K562 (cell line): ENCODE measurements around the gene RET. TPM values are rescaled to one million over a fixed set of nuclear protein-coding genes. Genes with fewer than 3 reads are reported as not detected.

Experiments
- ATAC-seq: fragments of 200-7000 bp; cut with Tn5 transposase; 3 replicates; pipeline ENCODE4 v1.9.1; 2020; ENCODE audit warnings: moderate library complexity
- BruUV-seq: library from RNA; stranded (reverse); fragments of 400-500 nt; replicated peaks from 2 replicates; lab custom pipeline; 2021; lab: Mats Ljungman, UMichigan
- CTCF ChIA-PET: fragments of 300-600 bp; formaldehyde crosslinking; extraction: SDS; loops from one replicate; lab custom pipeline; 2021; ENCODE audit warnings: low intra/inter-chr PET ratio; lab: Yijun Ruan, JAX
- POLR2A ChIA-PET: fragments of 300-600, 350-650 bp; sonication (Branson Sonifier 250); formaldehyde crosslinking; extraction: SDS; loops from one replicate; lab custom pipeline; 2021; ENCODE audit warnings: antibody characterized with exemption, inconsistent platforms; lab: Yijun Ruan, JAX
- DNase-seq, 4 experiments: peaks; one replicate each; pipeline versions ENCODE4 v3.0.0 to v3.0.0-alpha.2; 2011 to 2018; ENCODE audit warnings: low spot score in 3 of 4, mixed read lengths in 3 of 4; ENCODE audit errors: extremely low read depth in 1 of 4
- FAIRE-seq: peaks from 2 replicates; lab custom pipeline; 2011; peaks lifted over from hg19 to GRCh38; lab: Jason Lieb, UNC
- H2AFZ ChIP-seq: 2 replicates; pipeline ENCODE4 v1.6.0; 2011; ENCODE audit warnings: low read depth, low read length, control low read depth, inconsistent platforms
- H3K27ac ChIP-seq: fragments of 200-600 bp; 3 replicates; pipeline ENCODE4 v1.8.0; 2011; ENCODE audit warnings: low read depth, mild to moderate bottlenecking, control low read depth, inconsistent platforms, low read length, moderate library complexity, mixed read lengths; ENCODE audit errors: extremely low read depth
- H3K27me3 ChIP-seq, 2 experiments: fragments of 300-600 bp in 1 of 2; 2 replicates in 1 of 2; 3 replicates in 1 of 2; pipeline versions ENCODE4 v1.6.0 to v1.8.0; 2011; ENCODE audit warnings: inconsistent platforms in 2 of 2, low read length in 2 of 2, mild to moderate bottlenecking in 1 of 2, mixed read lengths in 1 of 2, moderate library complexity in 1 of 2; ENCODE audit not compliant: control insufficient read depth in 2 of 2, insufficient read depth in 2 of 2
- H3K36me3 ChIP-seq: fragments of 300-600 bp; 3 replicates; pipeline ENCODE4 v1.8.0; 2011; ENCODE audit warnings: mild to moderate bottlenecking, low read length, inconsistent platforms; ENCODE audit not compliant: control insufficient read depth, insufficient read depth
- H3K4me1 ChIP-seq, 2 experiments: fragments of 200-600 bp in 1 of 2; replicated peaks in 1 of 2; 2 replicates in 1 of 2; 3 replicates in 1 of 2; pipeline versions ENCODE4 v1.5.1 to v1.8.0; 2011; ENCODE audit warnings: inconsistent platforms in 2 of 2, low read length in 2 of 2, mild to moderate bottlenecking in 1 of 2, mixed read lengths in 1 of 2, moderate library complexity in 1 of 2; ENCODE audit not compliant: control insufficient read depth in 2 of 2, insufficient read depth in 2 of 2
- H3K4me2 ChIP-seq: 2 replicates; pipeline ENCODE4 v1.6.1; 2011; ENCODE audit warnings: low read length, control low read depth, inconsistent platforms, mixed read lengths; ENCODE audit not compliant: insufficient read depth
- H3K4me3 ChIP-seq: fragments of 200-600 bp; sonication (generic), shearing (Covaris generic); 2 replicates; pipeline ENCODE4 v1.5.1; 2016; ENCODE audit warnings: control low read depth, inconsistent platforms
- H3K79me2 ChIP-seq: fragments of 200-600 bp; 3 replicates; pipeline ENCODE4 v1.8.0; 2011; ENCODE audit warnings: low read length, inconsistent platforms; ENCODE audit not compliant: control insufficient read depth, insufficient read depth
- H3K9ac ChIP-seq, 2 experiments: 2 replicates each; pipeline versions ENCODE4 v1.6.0 to v1.6.1; 2011; ENCODE audit warnings: low read depth in 2 of 2, low read length in 2 of 2, control low read depth in 1 of 2, inconsistent platforms in 1 of 2, mild to moderate bottlenecking in 1 of 2, mixed read lengths in 1 of 2; ENCODE audit not compliant: insufficient read depth in 1 of 2
- H3K9me1 ChIP-seq: one replicate; pipeline ENCODE4 v1.6.0; 2011; ENCODE audit warnings: inconsistent platforms, mild to moderate bottlenecking, low read length, moderate library complexity; ENCODE audit not compliant: control insufficient read depth, insufficient read depth
- H3K9me3 ChIP-seq: replicated peaks from 2 replicates; pipeline ENCODE4 v1.5.1; 2011; ENCODE audit warnings: low read depth, low read length, inconsistent platforms; ENCODE audit not compliant: control insufficient read depth, insufficient read depth
- H4K20me1 ChIP-seq: replicated peaks from 2 replicates; pipeline ENCODE4 v1.6.1; 2011; ENCODE audit warnings: low read length, inconsistent platforms, mixed read lengths; ENCODE audit not compliant: control insufficient read depth, insufficient read depth
- BRCA1 ChIP-seq, 2 experiments: fragments of 450-650 bp in 1 of 2; sonication (generic) in 1 of 2; formaldehyde crosslinking in 1 of 2; IDR thresholded peaks; 2 replicates each; pipeline versions ENCODE4 v1.5.0 to v1.6.1; 2017 to 2020; ENCODE audit warnings: mild to moderate bottlenecking in 1 of 2, missing genetic modification reagents in 1 of 2
- CBX3 ChIP-seq, 2 experiments: IDR thresholded peaks; 1 replicate in 1 of 2; 2 replicates in 1 of 2; pipeline ENCODE4 v1.6.1; 2012; ENCODE audit warnings: inconsistent platforms in 2 of 2, low read length in 2 of 2, borderline replicate concordance in 1 of 2, control low read depth in 1 of 2
- CEBPB ChIP-seq: fragments of 450-650 bp; IDR thresholded peaks from 2 replicates; pipeline ENCODE4 v1.6.1; 2016; ENCODE audit warnings: missing genetic modification characterization, missing compliant biosample characterization
- CHD4 ChIP-seq: fragments of 200-600 bp; sonication (generic); IDR thresholded peaks from 3 replicates; pipeline ENCODE4 v1.6.1; 2012; ENCODE audit warnings: low read depth, mild to moderate bottlenecking, mixed read lengths, low read length, inconsistent platforms; ENCODE audit not compliant: insufficient read depth, insufficient replicate concordance, poor library complexity, severe bottlenecking
- FOXA3 ChIP-seq, 2 experiments: fragments of 450-650 bp in 1 of 2; sonication (generic) in 1 of 2; formaldehyde crosslinking; IDR thresholded peaks in 1 of 2; conservative IDR thresholded peaks in 1 of 2; 2 replicates each; pipeline versions ENCODE4 v1.4.0 to v1.8.0; 2020 to 2022; ENCODE audit warnings: mild to moderate bottlenecking in 2 of 2, missing genetic modification reagents in 1 of 2
- MEF2A ChIP-seq: IDR thresholded peaks from 2 replicates; pipeline ENCODE4 v1.6.1; 2011; ENCODE audit warnings: low read depth, mild to moderate bottlenecking, low read length, moderate library complexity; ENCODE audit not compliant: control insufficient read depth
- POLR2B ChIP-seq: fragments of 450-650 bp; IDR thresholded peaks from 2 replicates; pipeline ENCODE4 v1.6.1; 2018; ENCODE audit warnings: low read depth; ENCODE audit not compliant: partially characterized antibody
- RBBP5 ChIP-seq: fragments of 200-600 bp; sonication (generic); IDR thresholded peaks from 2 replicates; pipeline ENCODE4 v1.6.1; 2012; ENCODE audit warnings: borderline replicate concordance, mild to moderate bottlenecking, low read length, control low read depth, inconsistent platforms; ENCODE audit not compliant: insufficient read depth, poor library complexity, severe bottlenecking
- RUNX1 ChIP-seq: sonication (generic); IDR thresholded peaks from 2 replicates; pipeline ENCODE4 v1.6.1; 2016; ENCODE audit warnings: antibody characterized with exemption, low read depth
- SIN3A ChIP-seq, 2 experiments: fragments of 150-350 bp in 1 of 2; IDR thresholded peaks; 2 replicates each; pipeline ENCODE4 v1.6.1; 2011 to 2016; ENCODE audit warnings: borderline replicate concordance in 2 of 2, low read depth in 2 of 2, low read length in 2 of 2, mild to moderate bottlenecking in 2 of 2, moderate library complexity in 2 of 2; ENCODE audit not compliant: control insufficient read depth in 1 of 2
- ZNF589 ChIP-seq: fragments of 200-800 bp; sonication (Bioruptor generic); IDR thresholded peaks from 2 replicates; pipeline ENCODE4 v1.6.1; 2016; ENCODE audit warnings: low read depth, missing genetic modification characterization, missing compliant biosample characterization
- WGBS: fragments of 100-300 bp; shearing (Covaris generic); methylation state at CpG from one replicate; pipeline ENCODE4 v1.1.6; 2016; ENCODE audit warnings: low coverage, mixed read lengths; ENCODE audit not compliant: insufficient coverage; ENCODE audit errors: missing lambda C conversion rate; 5-methylcytosine and 5-hydroxymethylcytosine counted together
- in situ Hi-C: fragments of 300-500 bp; cut with MboI; formaldehyde crosslinking; loops from 4 replicates; pipeline ENCODE4 v1.15.0; 2018; ENCODE audit warnings: inconsistent platforms, mixed read lengths
- intact Hi-C: fragments of 100-400 bp; cut with micrococcal nuclease; formaldehyde crosslinking; loops from 2 replicates; pipeline ENCODE4 v1.14.2; 2022
- polyA plus RNA-seq, 8 experiments: library from polyadenylated mRNA; depleted of rRNA in 4 of 8; stranded (reverse) in 5 of 8; unstranded in 3 of 8; fragments of >200 nt; fragmentation: Nextera tagmentation in 2 of 8; fragmentation: Illumina TruSeq in 1 of 8; extraction: Ambion mirVana in 2 of 8; extraction: Trizol in 1 of 8; gene quantifications; 2 replicates each; pipeline versions ENCODE4 v1.2.1 to v1.2.3, GENCODE V29; 2011 to 2014; ENCODE audit warnings: inconsistent platforms in 1 of 8, missing spikeins in 1 of 8
- total RNA-seq, 7 experiments: library from RNA; depleted of rRNA in 6 of 7; stranded (reverse); fragments of >200 nt in 6 of 7; fragmentation: Illumina TruSeq in 2 of 7; extraction: Trizol in 2 of 7; gene quantifications; 2 replicates each; pipeline versions ENCODE4 v1.2.1 to v1.2.3, GENCODE V29; 2011 to 2021; ENCODE audit warnings: low replicate concordance in 1 of 7
- TF ChIP-seq, protein P1 (sequence below), 2 experiments: fragments of 250-450 bp in 1 of 2; fragments of 450-650 bp in 1 of 2; sonication (Bioruptor Pico) in 1 of 2; IDR thresholded peaks; 2 replicates each; pipeline versions ENCODE4 v1.6.1 to v1.8.0; 2016 to 2021; ENCODE audit warnings: mild to moderate bottlenecking in 2 of 2, moderate library complexity in 2 of 2, missing compliant biosample characterization in 1 of 2, missing genetic modification characterization in 1 of 2
- TF ChIP-seq, protein P2 (sequence below): fragments of 250-450 bp; sonication (Bioruptor Pico); IDR thresholded peaks from 2 replicates; pipeline ENCODE4 v1.8.0; 2021; ENCODE audit warnings: moderate library complexity, mild to moderate bottlenecking, inconsistent platforms

The RET gene
- total and polyA plus RNA-seq, 9 of the 15 experiments (the other 6 are each of a cell fraction or from before 2014, with no cell fraction given): 0.04 to 0.05 TPM; not detected in 7

DNA sequence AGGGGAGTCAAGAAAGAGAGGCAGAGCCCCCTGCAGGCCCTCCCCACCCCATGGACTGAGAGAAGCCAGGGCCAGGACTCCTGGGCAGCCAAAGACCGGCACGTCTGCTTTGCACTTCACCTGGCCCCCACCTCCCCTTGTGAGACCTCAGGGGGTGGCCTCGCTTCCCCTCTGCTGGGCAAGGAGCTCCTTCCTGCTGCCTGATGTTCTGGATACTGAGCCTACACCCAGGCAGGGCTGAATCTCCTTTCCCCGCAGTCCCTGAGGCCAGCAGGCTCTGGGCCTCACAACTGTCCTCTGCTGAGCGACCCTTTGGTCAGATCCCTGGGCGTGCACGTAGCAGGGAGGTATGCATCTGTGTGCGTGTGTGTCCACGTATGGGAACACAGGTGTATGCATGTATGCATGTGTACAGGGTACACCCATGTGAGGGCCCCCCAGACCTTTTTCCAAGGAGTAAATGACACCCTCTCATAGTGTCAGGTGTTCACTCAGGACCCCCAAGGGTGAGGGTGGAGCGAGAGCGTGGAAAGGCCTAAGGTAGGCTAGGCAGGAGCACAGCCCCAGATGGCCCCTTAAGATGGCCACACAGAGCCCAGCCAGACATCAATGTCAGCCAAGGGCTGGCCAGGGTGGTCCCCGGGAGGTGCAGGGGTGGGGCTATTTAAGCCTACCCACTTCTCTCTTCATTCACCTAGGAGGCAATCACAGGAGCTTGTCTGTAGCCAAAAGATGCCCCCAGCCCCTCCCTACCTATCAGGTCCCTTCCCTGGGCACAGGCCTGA is 1.9 kb upstream of the RET start:
- Histone ChIP-seq H3K27me3 (peaks cover 0 to 57% of the 10 kb centered on the region in 2 experiments; a peak in 2 of 5 replicates), H3K27ac (no peak overlapping the region), H3K36me3 (no peaks in the 10 kb centered on the region), H3K9ac (no peak overlapping the region), H3K4me3 (no peak overlapping the region), H3K4me1 (peaks cover 0 to 29% of the 10 kb centered on the region in 2 experiments; a peak in 2 of 5 replicates), H4K20me1 (peaks cover 12% of the 10 kb centered on the region), H3K9me1 (no peaks in the 10 kb centered on the region), H2AFZ (no peak overlapping the region), H3K4me2 (no peak overlapping the region), H3K9me3 (no peaks in the 10 kb centered on the region), H3K79me2 (no peaks in the 10 kb centered on the region)
- ATAC-seq: no peak
- no peak for FAIRE-seq
- BruUV-seq: no TSS peak
- ChIA-PET POLR2A (interaction anchor here (1.2 kb wide), 1 partner anchor 8 kb away, joined by 4 read pairs; no protein-coding TSS in a partner anchor), CTCF (no interaction called here)
- in situ Hi-C loops (no loop called here), intact Hi-C loops (loop anchor here (5.0 to 10.0 kb wide), 3 partner anchors 37 to 90 kb away; no protein-coding TSS in a partner anchor)
- no peak for TF ChIP-seq MEF2A
- TF ChIP-seq POLR2B: no peak
- TF ChIP-seq CHD4: no peak
- no peak for TF ChIP-seq FOXA3 (CRISPR knock-in tag; conservative IDR thresholded peaks at IDR 0.05 in 1 of 2, IDR thresholded peaks at IDR 0.05 in 1 of 2)
- TF ChIP-seq BRCA1 (IDR thresholded peaks at IDR 0.05): no peak
- no peak for TF ChIP-seq BRCA1 (CRISPR knock-in tag; IDR thresholded peaks at IDR 0.05)
- no peak for TF ChIP-seq ZNF589
- no peak for TF ChIP-seq RUNX1
- no peak for TF ChIP-seq SIN3A (IDR thresholded peaks at IDR 0.05; ENCODE audit: borderline replicate concordance in 2 of 2, control insufficient read depth in 1 of 2, low read depth in 2 of 2, low read length in 2 of 2)
- TF ChIP-seq RBBP5: no peak
- TF ChIP-seq CEBPB (tag): no peak
- no peak for TF ChIP-seq CBX3 (IDR thresholded peaks at IDR 0.05; ENCODE audit: borderline replicate concordance in 1 of 2, low read length in 2 of 2)
- TF ChIP-seq, protein P1, sequence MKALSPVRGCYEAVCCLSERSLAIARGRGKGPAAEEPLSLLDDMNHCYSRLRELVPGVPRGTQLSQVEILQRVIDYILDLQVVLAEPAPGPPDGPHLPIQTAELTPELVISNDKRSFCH (CRISPR knock-in tag; IDR thresholded peaks at IDR 0.05): no peak
- TF ChIP-seq, protein P1 (tag; IDR thresholded peaks at IDR 0.05): no peak
- TF ChIP-seq, protein P2, sequence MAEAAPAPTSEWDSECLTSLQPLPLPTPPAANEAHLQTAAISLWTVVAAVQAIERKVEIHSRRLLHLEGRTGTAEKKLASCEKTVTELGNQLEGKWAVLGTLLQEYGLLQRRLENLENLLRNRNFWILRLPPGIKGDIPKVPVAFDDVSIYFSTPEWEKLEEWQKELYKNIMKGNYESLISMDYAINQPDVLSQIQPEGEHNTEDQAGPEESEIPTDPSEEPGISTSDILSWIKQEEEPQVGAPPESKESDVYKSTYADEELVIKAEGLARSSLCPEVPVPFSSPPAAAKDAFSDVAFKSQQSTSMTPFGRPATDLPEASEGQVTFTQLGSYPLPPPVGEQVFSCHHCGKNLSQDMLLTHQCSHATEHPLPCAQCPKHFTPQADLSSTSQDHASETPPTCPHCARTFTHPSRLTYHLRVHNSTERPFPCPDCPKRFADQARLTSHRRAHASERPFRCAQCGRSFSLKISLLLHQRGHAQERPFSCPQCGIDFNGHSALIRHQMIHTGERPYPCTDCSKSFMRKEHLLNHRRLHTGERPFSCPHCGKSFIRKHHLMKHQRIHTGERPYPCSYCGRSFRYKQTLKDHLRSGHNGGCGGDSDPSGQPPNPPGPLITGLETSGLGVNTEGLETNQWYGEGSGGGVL (CRISPR knock-in tag): no peak
- no peak for DNase-seq
- WGBS: 4% methylated on average over 12 of the region's 12 CpGs
